Stimulated activated CD4-positive, alpha-beta T cell treated with anti-CD3 and anti-CD28 coated beads, Interleukin-15, amount 100 ng/mL, for 1 hour (primary cell): Measurements from ENCODE around the gene ARHGAP23.
"Not testable (repeated sequence)": the region's sequence is repeated elsewhere in the genome, so short reads cannot be mapped to it uniquely, and the experiment has no call there.

Experiments
- DNase-seq, 2 donors: peaks; one replicate each; pipeline ENCODE4 v3.0.0-alpha.2; 2020; ENCODE audit warnings: low read depth in 1 of 2, low spot score in 1 of 2

Gene ARHGAP23

DNA sequence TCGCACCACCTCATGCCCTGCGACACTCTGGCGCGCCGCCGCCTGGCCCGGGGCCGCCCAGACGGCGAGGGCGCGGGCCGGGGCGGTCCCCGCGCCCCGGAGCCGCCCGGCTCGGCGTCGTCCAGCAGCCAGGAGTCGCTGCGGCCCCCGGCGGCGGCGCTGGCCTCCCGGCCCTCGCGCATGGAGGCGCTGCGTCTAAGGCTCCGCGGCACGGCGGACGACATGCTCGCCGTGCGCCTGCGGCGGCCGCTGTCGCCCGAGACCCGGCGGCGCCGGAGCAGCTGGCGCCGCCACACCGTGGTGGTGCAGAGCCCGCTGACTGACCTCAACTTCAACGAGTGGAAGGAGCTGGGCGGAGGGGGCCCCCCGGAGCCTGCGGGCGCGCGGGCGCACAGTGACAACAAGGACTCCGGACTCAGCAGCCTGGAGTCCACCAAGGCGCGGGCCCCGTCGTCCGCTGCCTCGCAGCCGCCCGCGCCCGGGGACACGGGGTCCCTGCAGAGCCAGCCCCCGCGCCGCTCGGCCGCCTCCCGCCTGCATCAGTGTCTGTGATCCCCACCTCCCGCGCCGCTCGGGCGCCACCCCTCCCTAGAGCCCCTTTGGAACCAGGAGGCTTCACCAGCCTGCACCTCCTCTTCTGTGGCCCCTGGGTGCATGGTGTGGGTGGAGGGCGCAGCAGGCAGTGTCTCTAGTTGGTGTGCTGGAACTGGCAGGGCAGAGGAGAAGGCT is 82.3 kb downstream of the ARHGAP23 start:
- DNase-seq, result no peak

DNA sequence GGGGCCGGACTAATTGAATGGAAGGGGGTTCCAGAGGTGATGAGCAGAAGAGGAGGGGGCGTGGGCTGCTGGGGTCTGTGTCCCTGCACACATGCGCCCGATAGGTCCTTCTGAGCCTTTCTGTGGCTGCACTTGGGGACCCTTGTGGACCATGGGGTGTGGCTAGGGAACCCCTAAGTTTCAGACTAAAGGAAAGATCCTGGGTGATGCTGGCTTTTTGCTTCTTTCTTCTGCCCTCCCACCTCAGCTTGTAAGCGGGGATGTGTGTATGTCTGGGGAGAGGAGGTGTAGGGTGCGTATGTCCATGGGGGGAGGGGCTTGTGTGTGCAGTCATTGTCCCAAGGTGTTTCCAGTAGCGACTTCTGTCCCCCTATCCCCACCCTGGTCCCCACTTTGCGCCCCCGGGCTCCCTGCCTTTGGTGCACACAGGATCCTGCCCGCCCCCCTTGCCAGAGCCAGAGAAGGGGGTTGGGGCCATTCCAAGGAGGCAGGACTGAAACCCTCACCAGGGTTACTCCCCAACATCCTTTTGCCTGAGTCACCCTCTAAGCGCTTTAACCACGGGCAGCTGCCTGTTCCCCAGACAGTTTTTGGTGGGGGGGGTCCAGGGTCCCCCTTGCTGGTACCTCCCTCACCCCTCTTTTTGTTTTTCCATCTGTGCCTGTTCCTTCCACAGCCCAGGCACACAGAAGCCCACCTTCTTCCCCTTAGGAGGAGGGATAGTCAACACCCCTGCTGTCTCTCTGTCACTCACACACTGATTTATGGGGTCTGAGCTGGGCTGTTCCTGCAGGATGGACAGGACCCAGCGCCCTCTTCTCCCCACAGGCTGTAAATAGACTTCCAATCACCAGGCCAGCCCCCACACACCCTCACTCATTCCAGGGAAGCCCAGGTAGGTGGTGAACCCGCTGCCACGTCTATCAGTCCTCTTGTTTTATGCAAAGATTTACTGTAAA is 83.2 kb downstream of the ARHGAP23 start:
- no peak for DNase-seq

DNA sequence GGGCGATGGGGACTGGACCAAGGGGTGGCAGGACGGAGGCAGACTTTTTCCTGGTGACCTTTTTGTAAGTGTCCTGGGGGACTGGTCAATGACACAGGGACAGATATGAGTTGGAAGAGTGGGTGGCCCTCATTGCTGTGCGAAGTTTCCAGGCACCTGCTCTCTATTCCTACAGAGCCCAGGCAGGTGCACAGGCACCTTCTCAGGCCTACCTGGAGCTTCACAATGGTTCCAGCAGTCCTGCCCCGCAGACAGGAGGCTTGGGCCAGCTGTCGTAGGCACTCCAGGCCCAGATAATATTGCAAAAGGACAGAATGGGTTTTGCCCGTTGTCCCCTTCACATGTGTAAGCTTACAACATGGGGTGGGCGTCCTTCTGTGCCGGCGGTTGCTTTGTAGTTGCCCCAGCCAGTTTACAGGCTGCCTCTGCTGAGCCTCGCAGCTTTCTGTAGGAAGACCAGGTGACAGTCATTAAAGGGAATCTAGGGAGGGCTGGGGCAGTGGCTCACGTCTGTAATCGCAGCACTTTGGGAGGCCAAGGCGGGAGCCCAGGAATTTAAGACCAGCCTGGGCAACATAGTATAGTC is 84.3 kb downstream of the ARHGAP23 start:
- DNase-seq, result no peak

DNA sequence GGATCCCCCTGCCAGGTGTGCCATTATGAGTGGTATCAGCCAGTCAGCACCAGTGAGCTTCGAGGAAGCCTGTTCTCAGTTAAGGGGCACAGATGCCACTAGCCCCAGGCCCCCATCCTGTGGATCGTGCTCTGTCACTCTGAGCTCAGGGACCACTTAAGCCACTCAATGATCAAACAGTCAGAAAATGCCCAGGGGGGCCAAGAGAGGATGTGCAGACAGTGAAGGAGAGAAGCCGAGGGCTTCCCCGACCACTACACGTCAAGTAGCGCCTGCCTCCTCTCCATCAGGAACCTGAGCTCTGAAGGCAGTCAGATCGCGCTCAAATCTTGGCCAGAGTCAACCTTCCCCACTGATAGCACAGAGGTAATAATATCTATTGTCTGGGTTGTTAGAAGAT is 98.3 kb downstream of the ARHGAP23 start:
- DNase-seq, result not testable (repeated sequence)

DNA sequence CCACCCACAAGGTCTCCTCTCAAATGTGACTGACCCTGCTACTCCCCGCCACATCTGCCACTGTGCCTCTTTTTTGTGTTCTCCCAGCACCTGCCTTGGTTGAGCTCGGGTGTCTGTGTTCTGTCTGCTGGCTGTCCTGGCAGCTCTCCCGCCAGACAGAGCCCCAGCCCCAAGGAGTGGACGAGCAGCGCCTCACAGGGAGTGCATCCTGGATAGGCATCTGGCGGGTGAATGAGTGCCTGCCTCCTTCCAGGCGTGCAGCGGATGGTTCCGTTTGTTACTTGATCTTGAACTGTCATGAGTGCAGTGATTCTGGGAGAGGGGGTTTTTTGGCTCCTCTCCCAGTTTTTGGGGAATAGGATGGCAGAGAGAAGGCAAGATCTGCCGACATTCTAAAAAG is 99.9 kb downstream of the ARHGAP23 start:
- not testable (repeated sequence) for DNase-seq

DNA sequence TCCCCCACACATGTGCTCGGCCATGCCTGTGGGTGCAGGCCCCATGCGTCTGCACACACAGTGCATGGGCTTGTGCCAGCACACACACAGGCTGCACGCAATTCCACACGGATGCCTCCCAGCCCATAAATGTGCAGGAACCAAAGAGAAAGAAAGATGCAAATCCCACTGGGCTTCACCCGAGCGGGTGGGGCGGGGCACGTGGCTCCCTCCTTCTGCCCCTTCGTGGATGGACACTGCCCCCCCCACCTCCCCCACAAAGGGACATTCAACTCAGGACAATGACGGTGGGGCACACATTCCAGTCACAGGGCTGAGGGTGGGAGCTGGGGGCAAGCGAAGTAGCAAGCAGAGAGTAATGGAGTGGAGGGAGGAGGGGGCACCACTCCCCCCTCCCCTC is 102.6 kb downstream of the ARHGAP23 start:
- not testable (repeated sequence) for DNase-seq

DNA sequence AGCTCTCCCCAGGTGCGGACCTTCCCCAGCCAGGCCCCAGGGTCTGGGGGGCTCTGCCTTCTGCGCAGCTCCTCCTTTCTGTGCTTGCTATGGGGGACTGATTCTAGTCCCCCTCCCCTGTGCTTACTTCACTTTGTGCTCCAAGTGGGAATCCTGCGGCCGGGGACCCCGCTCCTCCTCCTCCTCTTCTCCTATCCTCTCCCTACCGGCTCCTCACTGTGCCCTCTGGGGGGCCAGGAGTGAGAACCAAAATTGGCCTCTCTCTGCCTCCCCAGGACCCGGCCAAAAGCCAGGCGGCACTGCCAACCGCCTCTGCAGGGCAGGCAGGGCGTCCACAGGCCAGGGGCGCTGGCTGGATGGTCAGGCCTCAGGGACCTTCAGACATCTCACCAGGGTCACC is 103.5 kb downstream of the ARHGAP23 start:
- not testable (repeated sequence) for DNase-seq

DNA sequence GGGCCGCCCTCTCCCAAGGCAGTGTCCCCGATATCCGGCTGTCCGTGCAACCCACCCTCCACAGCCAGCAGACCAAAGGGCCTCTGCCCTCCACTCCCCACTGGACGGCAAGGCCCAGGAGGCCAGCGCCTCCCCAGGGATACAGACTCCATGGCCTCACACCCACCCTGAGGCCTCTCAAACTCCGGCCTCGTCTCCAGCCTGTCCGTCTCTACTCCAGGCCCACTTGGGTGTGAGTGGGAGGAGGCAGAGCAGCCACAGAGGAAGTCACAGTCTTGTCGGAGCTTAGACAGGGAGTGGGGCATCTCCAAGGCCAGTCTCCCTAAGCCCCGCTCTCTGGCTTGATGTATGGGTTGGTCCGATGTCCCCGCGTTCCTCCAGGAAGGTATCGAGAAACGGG is 104.2 kb downstream of the ARHGAP23 start:
- DNase-seq, result no peak

DNA sequence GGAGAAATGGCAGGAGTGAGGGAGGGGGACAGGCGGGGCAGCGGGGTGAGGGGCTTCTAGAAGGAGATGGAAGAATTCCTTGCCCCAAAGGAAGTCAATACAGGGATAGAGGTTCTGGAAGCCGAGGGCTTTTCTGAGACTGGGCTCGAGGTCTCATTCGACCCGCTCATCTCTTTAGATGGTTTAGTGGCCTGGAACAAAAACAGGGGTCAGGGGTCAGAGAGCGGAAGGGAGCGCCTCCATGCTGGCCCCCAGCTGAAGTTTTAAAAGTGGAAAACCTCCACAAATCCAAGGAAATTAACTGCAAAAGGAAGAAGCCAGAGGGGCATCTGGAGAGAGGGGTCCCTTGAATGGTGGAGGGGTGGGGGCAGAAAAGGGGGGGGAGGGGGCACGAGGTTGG is 105.0 kb downstream of the ARHGAP23 start:
- DNase-seq, result no peak

DNA sequence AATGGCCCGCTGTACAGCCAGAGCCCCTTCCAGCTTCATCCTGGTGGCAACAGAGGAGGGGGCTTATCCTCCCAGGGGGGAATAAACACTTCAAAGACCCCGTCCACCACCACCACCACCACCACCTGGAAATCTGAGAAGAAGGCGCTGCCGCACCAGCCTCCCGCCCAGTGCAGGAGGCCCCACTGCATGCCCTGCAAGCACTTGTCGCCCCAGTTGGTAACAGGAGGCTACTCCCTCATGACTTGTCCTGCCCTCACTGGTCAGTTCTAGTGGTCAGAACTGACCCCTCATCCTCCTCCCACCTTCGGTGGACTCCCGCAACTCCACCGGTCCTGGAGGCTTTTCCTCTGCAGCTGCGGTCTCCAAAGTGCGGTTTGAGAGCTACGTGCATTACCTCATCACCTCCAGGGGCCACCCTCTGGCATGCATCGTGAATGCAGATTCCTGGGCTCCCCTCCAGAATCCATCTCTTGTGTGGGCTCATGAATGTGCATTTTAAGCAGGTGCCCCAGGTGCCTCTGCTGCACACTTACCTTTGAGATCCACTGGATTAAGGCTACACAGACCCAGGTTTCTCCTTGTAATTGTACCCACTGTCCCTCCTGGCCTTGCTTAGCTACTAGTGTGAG is 105.7 kb downstream of the ARHGAP23 start:
- no peak for DNase-seq

DNA sequence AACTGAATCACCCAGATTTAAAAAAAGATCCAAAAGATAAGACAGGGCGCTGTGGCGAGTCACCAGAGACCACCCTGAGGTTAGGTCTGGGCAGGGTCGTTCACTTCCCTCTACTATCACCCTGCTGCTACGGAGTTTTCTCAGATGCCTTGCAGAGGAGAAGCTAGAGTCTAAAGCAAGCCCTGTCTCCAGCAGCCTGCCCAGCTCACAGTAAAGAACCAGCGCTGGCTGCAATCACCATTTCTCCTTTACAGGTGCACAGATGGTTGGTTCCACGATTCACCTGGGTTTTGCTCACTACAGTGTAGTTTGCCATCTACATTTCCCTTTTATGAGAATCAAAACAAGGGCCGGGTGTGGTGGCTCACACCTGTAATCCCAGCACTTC is 106.2 kb downstream of the ARHGAP23 start:
- no peak for DNase-seq

DNA sequence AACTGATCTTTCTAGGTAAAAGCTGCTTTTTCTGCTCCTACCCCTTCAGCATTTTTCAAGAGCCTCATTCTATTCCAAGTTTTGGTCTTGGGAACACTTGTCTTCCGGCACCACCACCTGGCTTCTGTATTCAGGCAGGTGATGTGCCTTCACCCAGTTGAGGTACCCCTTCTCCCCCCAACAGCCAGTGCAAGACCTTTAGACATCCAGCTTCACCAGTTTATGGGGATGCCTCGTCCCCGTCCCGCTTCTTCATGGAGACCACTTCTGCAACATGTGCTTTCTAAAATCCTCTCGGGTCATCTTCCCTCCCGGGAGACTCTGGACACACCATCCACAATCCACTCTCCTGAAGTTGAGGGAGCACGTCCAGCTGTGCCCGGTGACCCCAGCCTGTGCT is 107.6 kb downstream of the ARHGAP23 start:
- DNase-seq, result no peak

DNA sequence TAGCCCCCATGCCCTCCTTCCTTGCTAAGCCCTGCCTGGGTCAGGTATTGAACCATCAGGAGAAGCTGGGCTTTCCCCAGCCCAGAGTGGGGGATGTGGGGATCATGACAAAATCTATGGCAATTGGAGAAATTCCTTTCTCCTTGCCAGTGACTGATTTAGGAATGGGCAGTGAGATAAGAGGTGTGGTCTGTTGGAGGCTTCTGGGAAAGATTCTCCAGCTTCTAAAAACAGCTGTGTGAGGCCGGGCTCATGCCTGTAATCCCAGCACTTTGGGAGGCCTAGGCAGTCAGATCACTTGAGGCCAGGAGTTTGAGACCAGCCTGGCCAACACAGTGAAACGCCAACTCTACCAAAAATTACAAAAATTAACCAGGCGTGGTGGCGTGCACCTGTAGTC is 108.4 kb downstream of the ARHGAP23 start:
- DNase-seq, result no peak

DNA sequence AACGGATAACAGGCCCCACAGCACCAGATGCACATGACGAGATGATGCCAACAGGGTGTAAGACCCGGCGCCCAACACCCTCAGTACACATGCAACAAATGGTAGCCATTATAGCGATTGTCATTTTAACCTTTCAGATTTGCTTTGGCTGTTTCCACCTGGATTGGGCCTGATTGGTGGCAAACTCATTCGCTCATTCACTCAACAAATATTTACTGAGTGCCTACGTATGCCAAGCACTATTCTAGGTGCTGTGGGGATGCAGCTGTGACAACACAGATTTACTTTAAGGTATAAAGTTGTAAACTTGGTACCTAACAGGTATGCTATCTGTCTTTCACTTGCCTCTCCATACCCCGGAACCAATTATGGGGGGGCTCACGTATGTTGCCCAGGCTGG is 110.6 kb downstream of the ARHGAP23 start:
- no peak for DNase-seq

DNA sequence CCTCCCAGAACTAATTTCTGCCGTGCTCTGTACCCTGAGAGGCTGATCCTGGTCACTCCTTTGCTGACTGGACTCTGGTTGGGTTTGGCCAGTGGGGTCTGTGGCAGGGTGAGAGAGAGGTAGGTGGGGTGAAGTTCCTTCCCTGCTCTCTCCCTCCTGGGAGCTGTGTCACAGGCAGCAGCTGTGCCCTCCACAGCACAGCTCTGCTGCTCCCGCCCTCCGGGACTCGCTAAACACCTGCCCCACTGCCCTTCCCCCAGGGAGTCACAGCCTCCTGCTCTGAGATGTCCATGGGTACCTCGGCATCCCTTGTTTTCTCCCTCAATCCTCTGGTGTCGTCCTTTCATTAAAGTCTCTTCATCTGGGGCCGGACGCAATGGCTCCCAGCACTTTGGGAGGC is 111.1 kb downstream of the ARHGAP23 start:
- DNase-seq, result no peak

DNA sequence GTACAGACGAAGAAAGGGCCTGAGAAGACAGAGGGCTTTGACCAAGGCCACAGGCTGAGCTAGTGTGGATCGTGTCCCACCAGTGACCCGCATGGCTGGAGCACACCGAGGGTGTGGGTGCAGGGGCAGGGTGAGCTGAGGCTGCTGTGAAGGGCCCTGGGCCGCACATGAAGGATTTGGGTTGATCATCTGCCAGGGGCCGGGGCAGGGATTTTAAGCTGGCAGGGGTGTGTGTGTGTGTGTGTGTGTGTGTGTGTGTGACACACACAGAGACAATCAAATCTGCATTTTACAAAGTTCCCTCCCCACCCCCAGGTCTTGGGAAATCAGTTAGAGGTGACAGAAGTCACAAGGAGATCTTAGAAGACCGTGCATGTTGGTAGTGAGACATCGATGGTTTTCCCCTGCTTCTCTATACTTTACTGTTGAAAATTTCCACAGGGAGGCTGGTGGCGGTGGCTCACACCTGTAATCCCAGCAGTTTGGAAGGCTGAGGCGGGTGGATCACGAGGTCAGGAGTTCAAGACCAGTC is 112.3 kb downstream of the ARHGAP23 start:
- no peak for DNase-seq

DNA sequence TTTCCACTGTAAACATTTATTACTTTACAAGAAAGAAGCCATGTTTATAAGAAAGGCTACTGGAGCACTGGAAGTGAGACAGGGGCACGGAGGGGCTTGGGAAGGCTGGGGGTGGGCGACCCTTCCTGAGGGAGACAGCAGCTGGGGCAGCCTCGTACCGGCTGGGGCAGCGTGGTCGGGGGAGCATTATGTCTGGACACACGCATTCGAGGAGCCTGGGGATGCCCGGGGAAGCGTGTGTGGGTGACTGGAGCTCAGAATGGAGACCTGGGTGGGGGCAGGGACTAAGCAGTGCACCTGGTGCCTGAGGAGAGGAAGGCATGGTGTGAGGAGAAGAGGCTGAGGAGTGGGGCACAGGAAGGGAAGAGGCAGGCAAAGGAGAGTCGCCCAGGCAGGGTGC is 113.0 kb downstream of the ARHGAP23 start:
- no peak for DNase-seq

DNA sequence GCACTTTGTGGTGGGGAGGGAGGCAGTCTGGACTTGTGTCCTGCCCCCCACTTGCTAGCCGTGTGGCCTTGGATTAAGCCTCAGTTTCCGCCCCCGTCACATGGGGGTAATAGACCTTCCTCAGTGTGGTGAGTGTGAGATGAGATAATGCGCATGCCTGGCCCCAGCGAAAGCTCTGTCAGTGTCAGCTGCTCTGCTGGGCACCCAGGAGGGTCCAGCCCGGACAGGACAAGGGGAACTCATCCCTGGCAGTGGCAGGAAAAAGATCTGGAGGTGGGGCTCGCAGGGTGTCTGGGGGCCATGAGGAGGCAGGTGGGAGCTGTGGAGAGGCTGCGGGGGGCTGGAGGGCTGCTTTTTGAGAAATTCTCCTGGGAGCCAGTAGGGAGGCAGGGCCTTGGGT is 114.0 kb downstream of the ARHGAP23 start:
- DNase-seq, result no peak

DNA sequence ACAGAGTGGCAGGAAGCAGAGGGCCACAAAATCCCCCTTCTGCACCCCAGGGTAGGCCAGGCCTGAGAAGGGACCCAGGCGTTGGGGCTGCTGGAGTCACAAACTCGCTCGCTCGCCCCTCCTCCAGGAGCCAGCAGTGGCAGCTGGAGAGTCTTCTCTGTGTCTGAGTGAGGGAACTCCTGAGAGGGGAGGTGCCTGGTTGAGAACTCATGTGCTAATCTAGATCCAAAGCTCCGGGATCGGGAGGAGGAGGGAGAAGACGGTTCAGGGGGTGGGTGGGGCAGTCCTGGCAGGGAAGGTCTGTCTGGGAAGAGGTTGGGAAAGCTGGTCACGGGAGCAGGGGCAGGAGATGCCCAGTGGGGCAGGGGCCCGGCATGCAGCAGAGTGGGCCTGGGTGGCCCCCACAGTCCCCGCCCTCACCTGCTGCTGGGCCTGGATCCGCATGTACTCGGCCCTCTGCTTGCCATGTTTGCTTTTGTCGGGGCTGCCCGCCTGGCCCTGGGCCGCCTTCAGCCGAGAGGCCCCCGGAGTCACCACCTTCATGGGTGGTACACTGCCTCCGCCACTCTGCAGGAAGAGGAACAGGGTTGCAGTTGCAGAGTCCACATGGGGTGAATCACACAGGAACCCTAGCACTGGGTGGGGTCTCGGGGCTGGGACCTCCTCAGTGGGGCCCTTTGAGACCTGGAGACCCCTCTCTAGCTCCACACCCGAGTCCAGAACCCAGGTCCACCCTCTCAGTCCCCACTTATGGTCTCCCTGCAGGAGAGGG is 115.3 kb downstream of the ARHGAP23 start:
- DNase-seq, result no peak

DNA sequence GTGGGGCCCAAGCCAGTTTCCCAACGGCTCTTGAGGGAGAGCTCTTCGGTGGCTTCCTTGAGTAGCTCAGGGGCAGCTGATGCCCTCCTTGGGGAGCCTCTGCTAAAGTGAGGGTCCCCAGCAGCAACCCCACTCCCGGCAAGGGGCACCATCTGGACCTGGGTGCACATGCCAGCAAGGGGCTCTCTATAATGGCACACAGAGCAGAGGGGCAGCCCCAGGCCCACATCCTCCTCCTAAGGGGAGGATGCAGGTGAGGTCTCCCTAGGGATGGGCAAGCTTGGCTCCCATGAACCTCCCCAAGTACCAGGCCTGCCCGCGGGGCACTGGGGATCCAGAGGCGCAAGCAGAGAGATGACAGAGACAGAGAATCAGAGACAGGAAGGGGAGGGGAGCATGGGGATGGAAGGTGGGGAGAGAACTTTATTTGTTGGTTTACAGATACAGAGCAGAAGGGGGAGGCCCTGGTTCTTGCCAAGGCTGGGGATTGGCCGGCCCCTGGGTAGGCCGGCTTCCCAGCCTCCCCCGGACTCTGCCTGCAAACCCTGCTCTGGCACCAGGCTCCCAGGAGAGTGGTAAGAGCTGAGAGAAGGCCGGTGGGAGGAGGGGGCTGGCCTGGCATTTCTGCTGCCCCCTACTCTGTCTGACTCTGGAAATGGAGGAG is 116.0 kb downstream of the ARHGAP23 start:
- DNase-seq, result no peak
